T-cell (primary cell): ENCODE measurements around the gene AGAP3. TPM values are rescaled to one million over a fixed set of nuclear protein-coding genes. Genes with fewer than 3 reads are reported as not detected.

Experiments used
- ATAC-seq, 4 experiments: fragments of 200-7000 bp in 3 of 4; fragments of 150-1000 bp in 1 of 4; cut with Tn5 transposase; replicated peaks in 1 of 4; 1 replicate in 3 of 4; 2 replicates in 1 of 4; pipeline ENCODE4 v1.10.0; 2021; ENCODE audit warnings: moderate library complexity in 3 of 4, mild to moderate bottlenecking in 2 of 4, moderate number of reproducible peaks in 1 of 4
- CTCF ChIA-PET, 2 donors: fragments of 300-600 bp; sonication (Branson Sonifier 250); formaldehyde crosslinking; loops; one replicate each; lab custom pipeline; 2022; ENCODE audit warnings: antibody characterized with exemption in 2 of 2; lab: Charles Lee
- POLR2A ChIA-PET, 2 donors: fragments of 300-600 bp; sonication (Branson Sonifier 250); formaldehyde crosslinking; loops; one replicate each; lab custom pipeline; 2022; ENCODE audit warnings: antibody characterized with exemption in 2 of 2; lab: Charles Lee
- DNase-seq, 35 experiments: peaks; one replicate each; pipeline versions ENCODE4 v3.0.0 to v3.0.0-alpha.2; 2013 to 2023
- H3K27ac ChIP-seq: one replicate; pipeline ENCODE4 v1.5.1; 2013; ENCODE audit warnings: low read length
- H3K27me3 ChIP-seq, 2 experiments: replicated peaks in 1 of 2; 1 replicate in 1 of 2; 2 replicates in 1 of 2; pipeline versions ENCODE4 v1.6.1 to v1.7.0; 2013; ENCODE audit warnings: low read length in 1 of 2, mixed read lengths in 1 of 2; ENCODE audit not compliant: control insufficient read depth in 2 of 2, insufficient read depth in 2 of 2; ENCODE audit errors: extremely low read depth in 1 of 2
- H3K36me3 ChIP-seq, 2 donors: 1 replicate in 1 of 2; 2 replicates in 1 of 2; pipeline versions ENCODE4 v1.6.1 to v1.7.0; 2013; ENCODE audit warnings: low read length in 1 of 2; ENCODE audit not compliant: control insufficient read depth in 2 of 2, insufficient read depth in 1 of 2; ENCODE audit errors: extremely low read depth in 1 of 2
- H3K4me1 ChIP-seq, 2 experiments: 1 replicate in 1 of 2; 2 replicates in 1 of 2; pipeline versions ENCODE4 v1.6.1 to v1.7.0; 2013; ENCODE audit warnings: low read length in 2 of 2, mixed read lengths in 1 of 2; ENCODE audit not compliant: insufficient read depth in 2 of 2, control insufficient read depth in 1 of 2; ENCODE audit errors: extremely low read depth in 1 of 2
- H3K4me3 ChIP-seq, 2 donors: 1 replicate in 1 of 2; 2 replicates in 1 of 2; pipeline versions ENCODE4 v1.5.1 to v1.7.0; 2013; ENCODE audit warnings: mild to moderate bottlenecking in 2 of 2, low read length in 1 of 2, moderate library complexity in 1 of 2; ENCODE audit not compliant: control insufficient read depth in 1 of 2; ENCODE audit errors: extremely low read depth in 1 of 2
- H3K9me3 ChIP-seq: 2 replicates; pipeline ENCODE4 v1.7.0; 2013
- H3K27ac Mint-ChIP-seq, 2 donors: one replicate each; pipeline ENCODE4 v1.8.0; 2020 to 2021; ENCODE audit warnings: mild to moderate bottlenecking in 2 of 2, mixed read lengths in 2 of 2
- H3K27me3 Mint-ChIP-seq, 2 donors: one replicate each; pipeline ENCODE4 v1.8.0; 2021 to 2022; ENCODE audit warnings: mixed read lengths in 2 of 2
- H3K36me3 Mint-ChIP-seq: one replicate; pipeline ENCODE4 v1.8.0; 2021; ENCODE audit warnings: mixed read lengths
- H3K4me1 Mint-ChIP-seq, 3 donors: one replicate each; pipeline ENCODE4 v1.8.0; 2020 to 2022; ENCODE audit warnings: mixed read lengths in 3 of 3, mild to moderate bottlenecking in 1 of 3
- H3K4me3 Mint-ChIP-seq, 3 donors: one replicate each; pipeline ENCODE4 v1.8.0; 2020 to 2022; ENCODE audit warnings: mild to moderate bottlenecking in 3 of 3, mixed read lengths in 3 of 3, moderate library complexity in 3 of 3
- H3K9me3 Mint-ChIP-seq, 3 donors: one replicate each; pipeline ENCODE4 v1.8.0; 2020 to 2022; ENCODE audit warnings: mixed read lengths in 3 of 3
- WGBS: methylation state at CpG from one replicate; pipeline ENCODE4 v1.1.5; 2013; ENCODE audit warnings: missing lambda C conversion rate; ENCODE audit not compliant: insufficient coverage; 5-methylcytosine and 5-hydroxymethylcytosine counted together
- total RNA-seq, 35 experiments: library from RNA in 6 of 35; stranded (reverse) in 6 of 35; fragments of 120-200 nt in 1 of 35; gene quantifications; one replicate each; pipeline versions ENCODE4 v1.2.1 to v1.2.4 and lab custom pipeline; 2013 to 2026

Gene AGAP3
- total RNA-seq, 5 donors from 2014 or later (not counting 1 experiment from before 2014, with no cell fraction given), result 28.2 to 67.3 (median 50.9) TPM

GRCh38 chr7:151115836-151116418, 29.7 kb downstream of the AGAP3 start:
- Histone ChIP-seq H3K27ac (no peak overlapping the region), H3K27me3 (peaks cover 0 to 32% of the 10 kb centered on the region in 2 experiments), H3K4me3 (peak overlapping the region in 1 of 2 donors; percentile 10), H3K4me1 (peaks cover 0 to 38% of the 10 kb centered on the region in 2 experiments), H3K9me3 (no peaks in the 10 kb centered on the region), H3K36me3 (peaks cover 0 to 5% of the 10 kb centered on the region in 2 donors)
- Mint-ChIP-seq H3K4me3 (peak overlapping the region; percentile 63 to 71 (median 64)), H3K27ac (peak overlapping the region; percentile 34 to 78), H3K27me3 (peaks cover 0 to 13% of the 10 kb centered on the region in 2 donors), H3K36me3 (peaks cover 25% of the 10 kb centered on the region), H3K4me1 (peaks cover 17 to 26% (median 19%) of the 10 kb centered on the region in 3 donors), H3K9me3 (no peaks in the 10 kb centered on the region)
- CTCF ChIA-PET, result no interaction called here
- DNase-seq (peak in 2 of 35 experiments; percentile 14 to 16), ATAC-seq (peak in 1 of 4 experiments; percentile 23)
- POLR2A ChIA-PET, result no interaction called here
- WGBS, result 83% methylated on average over 9 of the region's 14 CpGs

- no peaks in the 10 kb centered on the region for H3K9me3 Mint-ChIP-seq
- ChIA-PET POLR2A (no interaction called here), CTCF (interaction anchor here (0.6 to 1.1 kb wide), 3 partner anchors 9 to 110 kb away, joined by 3 read pairs; partner anchors contain the start of gene ABCF2 (in 1 of the 2))
- H3K4me1 Mint-ChIP-seq, result peaks cover 17 to 26% (median 17%) of the 10 kb centered on the region in 3 donors
- 93% methylated on average over 15 of the region's 27 CpGs for WGBS
- Histone ChIP-seq H3K4me3 (peak overlapping the region; percentile 28 to 41), H3K36me3 (peaks cover 0 to 5% of the 10 kb centered on the region in 2 donors), H3K9me3 (no peaks in the 10 kb centered on the region), H3K4me1 (peaks cover 0 to 34% of the 10 kb centered on the region in 2 experiments), H3K27ac (peak overlapping the region; percentile 54), H3K27me3 (peaks cover 0 to 32% of the 10 kb centered on the region in 2 experiments)
- DNase-seq (no peak), ATAC-seq (no peak)
- H3K27me3 Mint-ChIP-seq, result peaks cover 0 to 13% of the 10 kb centered on the region in 2 donors
- H3K36me3 Mint-ChIP-seq, result peaks cover 33% of the 10 kb centered on the region
- H3K27ac Mint-ChIP-seq, result peak overlapping the region; percentile 91 to 94
- peak overlapping the region; percentile 68 to 79 (median 71) for H3K4me3 Mint-ChIP-seq
Observed at GRCh38 chr7:151116603-151117440, 30.5 kb downstream of the AGAP3 start.

- Histone ChIP-seq H3K9me3 (no peaks in the 10 kb centered on the region), H3K27ac (peak overlapping the region; percentile 54), H3K4me1 (peaks cover 0 to 34% of the 10 kb centered on the region in 2 experiments), H3K4me3 (peak overlapping the region; percentile 28 to 41), H3K36me3 (peaks cover 0 to 5% of the 10 kb centered on the region in 2 donors), H3K27me3 (peaks cover 0 to 30% of the 10 kb centered on the region in 2 experiments)
- DNase-seq (peak in 33 of 35 experiments; percentile 29 to 69 (median 47)), ATAC-seq (peak; percentile 69 to 82 (median 78))
- H3K4me1 Mint-ChIP-seq, result peaks cover 17 to 26% (median 17%) of the 10 kb centered on the region in 3 donors
- no peaks in the 10 kb centered on the region for H3K9me3 Mint-ChIP-seq
- peak overlapping the region; percentile 91 to 94 for H3K27ac Mint-ChIP-seq
- ChIA-PET CTCF (interaction anchor here in 1 of 2 donors (1.1 kb wide), 1 partner anchor 110 kb away, joined by 3 read pairs; the partner anchor contains the start of gene ABCF2), POLR2A (no interaction called here)
- 74% methylated on average over 7 of the region's 12 CpGs for WGBS
- H3K36me3 Mint-ChIP-seq, result peaks cover 33% of the 10 kb centered on the region
- H3K27me3 Mint-ChIP-seq, result peaks cover 0 to 13% of the 10 kb centered on the region in 2 donors
- H3K4me3 Mint-ChIP-seq, result peak overlapping the region; percentile 68 to 79 (median 71)
Observed at GRCh38 chr7:151117565-151117964, 31.3 kb downstream of the AGAP3 start.

GRCh38 chr7:151118108-151119054, 32.1 kb downstream of the AGAP3 start:
- POLR2A ChIA-PET, result no interaction called here
- peak overlapping the region in 1 of 3 donors; percentile 27 for H3K4me3 Mint-ChIP-seq

GRCh38 chr7:151119055-151119415, 32.8 kb downstream of the AGAP3 start:
- Mint-ChIP-seq H3K9me3 (no peaks in the 10 kb centered on the region), H3K4me3 (peak overlapping the region in 1 of 3 donors; percentile 27), H3K27ac (peak overlapping the region in 1 of 2 donors; percentile 23), H3K4me1 (peaks cover 21 to 28% (median 24%) of the 10 kb centered on the region in 3 donors), H3K36me3 (peaks cover 36% of the 10 kb centered on the region), H3K27me3 (peaks cover 0 to under 1% of the 10 kb centered on the region in 2 donors)
- WGBS, result 97% methylated on average over 11 of the region's 13 CpGs
- ATAC-seq (no peak), DNase-seq (no peak)
- Histone ChIP-seq H3K4me1 (peaks cover under 1 to 39% of the 10 kb centered on the region in 2 experiments), H3K27me3 (peaks cover 0 to 15% of the 10 kb centered on the region in 2 experiments), H3K4me3 (no peak overlapping the region), H3K27ac (no peak overlapping the region), H3K9me3 (no peaks in the 10 kb centered on the region), H3K36me3 (peaks cover 0 to 5% of the 10 kb centered on the region in 2 donors)
- ChIA-PET CTCF (no interaction called here), POLR2A (no interaction called here)

More at GRCh38 chr7:151118108-151119054, 32.1 kb downstream of the AGAP3 start:
- H3K36me3 Mint-ChIP-seq, result peaks cover 29% of the 10 kb centered on the region
- peak overlapping the region; percentile 44 to 94 for H3K27ac Mint-ChIP-seq
- Histone ChIP-seq H3K4me1 (peaks cover 0 to 34% of the 10 kb centered on the region in 2 experiments), H3K36me3 (peaks cover 0 to 5% of the 10 kb centered on the region in 2 donors), H3K27ac (peak overlapping the region; percentile 54), H3K4me3 (no peak overlapping the region), H3K9me3 (no peaks in the 10 kb centered on the region), H3K27me3 (peaks cover 0 to 21% of the 10 kb centered on the region in 2 experiments)
- CTCF ChIA-PET, result interaction anchor here in 1 of 2 donors (1.1 kb wide), 1 partner anchor 109 kb away, joined by 3 read pairs; the partner anchor contains the start of gene ABCF2
- ATAC-seq, result no peak
- no peak for DNase-seq
- 95% methylated on average over 30 of the region's 38 CpGs for WGBS
- H3K4me1 Mint-ChIP-seq, result peaks cover 17 to 26% (median 17%) of the 10 kb centered on the region in 3 donors
- no peaks in the 10 kb centered on the region for H3K9me3 Mint-ChIP-seq
- H3K27me3 Mint-ChIP-seq, result peaks cover 0 to 6% of the 10 kb centered on the region in 2 donors
